ENCODE data around the gene LPCAT3. TPM values are rescaled to one million over a fixed set of nuclear protein-coding genes. Genes with fewer than 3 reads are reported as not detected.

The LPCAT3 gene
- total and polyA plus RNA-seq, 8 donors, result 22.4 to 36.5 (median 32.0) TPM

GRCh38 chr12:6934110-6934509 lies 84.2 kb downstream of the LPCAT3 start:
- Histone ChIP-seq H3K4me1 (peaks cover 13 to 29% (median 19%) of the 10 kb centered on the region in 3 donors), H3K27me3 (no peaks in the 10 kb centered on the region), H3K36me3 (peaks cover 0 to 8% (median 0%) of the 10 kb centered on the region in 3 donors), H3K27ac (peak overlapping the region in 2 of 4 donors; percentile 0 to 23), H3K4me3 (no peak overlapping the region), H3K9me3 (no peaks in the 10 kb centered on the region)
- no peak for FAIRE-seq
- TF ChIP-seq, protein P1, sequence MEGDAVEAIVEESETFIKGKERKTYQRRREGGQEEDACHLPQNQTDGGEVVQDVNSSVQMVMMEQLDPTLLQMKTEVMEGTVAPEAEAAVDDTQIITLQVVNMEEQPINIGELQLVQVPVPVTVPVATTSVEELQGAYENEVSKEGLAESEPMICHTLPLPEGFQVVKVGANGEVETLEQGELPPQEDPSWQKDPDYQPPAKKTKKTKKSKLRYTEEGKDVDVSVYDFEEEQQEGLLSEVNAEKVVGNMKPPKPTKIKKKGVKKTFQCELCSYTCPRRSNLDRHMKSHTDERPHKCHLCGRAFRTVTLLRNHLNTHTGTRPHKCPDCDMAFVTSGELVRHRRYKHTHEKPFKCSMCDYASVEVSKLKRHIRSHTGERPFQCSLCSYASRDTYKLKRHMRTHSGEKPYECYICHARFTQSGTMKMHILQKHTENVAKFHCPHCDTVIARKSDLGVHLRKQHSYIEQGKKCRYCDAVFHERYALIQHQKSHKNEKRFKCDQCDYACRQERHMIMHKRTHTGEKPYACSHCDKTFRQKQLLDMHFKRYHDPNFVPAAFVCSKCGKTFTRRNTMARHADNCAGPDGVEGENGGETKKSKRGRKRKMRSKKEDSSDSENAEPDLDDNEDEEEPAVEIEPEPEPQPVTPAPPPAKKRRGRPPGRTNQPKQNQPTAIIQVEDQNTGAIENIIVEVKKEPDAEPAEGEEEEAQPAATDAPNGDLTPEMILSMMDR (IDR thresholded peaks at IDR 0.05), result no peak
- 52 to 57% methylated on average over 7 to 8 of the region's 8 CpGs for WGBS, 2 donors
- DNase-seq, result peak in 2 of 6 donors; percentile 38 to 46
- intact Hi-C loops (cut with DNase I), result no loop called here
- ATAC-seq, result no peak

GRCh38 chr12:6932766-6933165 lies 85.5 kb downstream of the LPCAT3 start:
- FAIRE-seq (no peak), DNase-seq (no peak), ATAC-seq (no peak)
- Histone ChIP-seq H3K4me1 (peaks cover 10 to 21% (median 14%) of the 10 kb centered on the region in 3 donors), H3K27ac (no peak overlapping the region), H3K27me3 (no peaks in the 10 kb centered on the region), H3K36me3 (peaks cover 0 to 8% (median 0%) of the 10 kb centered on the region in 3 donors), H3K9me3 (no peaks in the 10 kb centered on the region), H3K4me3 (no peak overlapping the region)
- TF ChIP-seq, protein P1 (IDR thresholded peaks at IDR 0.05), result no peak
- intact Hi-C loops (cut with DNase I), result no loop called here
- WGBS, 2 donors, result 63 to 69% methylated on average over 1 of the region's 1 CpG

- Histone ChIP-seq H3K27ac (peak overlapping the region; percentile 68 to 93 (median 88)), H3K4me3 (peak overlapping the region; percentile 42 to 81 (median 71)), H3K27me3 (no peaks in the 10 kb centered on the region), H3K36me3 (peaks cover 0 to 8% (median 0%) of the 10 kb centered on the region in 3 donors), H3K4me1 (peaks cover 10 to 42% (median 19%) of the 10 kb centered on the region in 3 donors), H3K9me3 (no peaks in the 10 kb centered on the region)
- TF ChIP-seq, protein P1 (IDR thresholded peaks at IDR 0.05), result no peak
- intact Hi-C loops (cut with DNase I), result loop anchor here in 1 of 3 donors (10.0 kb wide), 1 partner anchor 165 kb away; the partner anchor contains the start of gene C1R
- 22 to 23% methylated on average over 7 of the region's 7 CpGs for WGBS, 2 donors
- peak in 1 of 6 donors; percentile 22 for DNase-seq
- ATAC-seq, result no peak
- FAIRE-seq, result no peak
Measured at GRCh38 chr12:6929466-6930452, 88.5 kb downstream of the LPCAT3 start.

GRCh38 chr12:6928703-6929407 lies 89.4 kb downstream of the LPCAT3 start:
- FAIRE-seq (no peak), DNase-seq (peak in 2 of 6 donors; percentile 15 to 35), ATAC-seq (peak in 1 of 4 donors; percentile 3)
- intact Hi-C loops (cut with DNase I), result loop anchor here in 1 of 3 donors (10.0 kb wide), 1 partner anchor 166 kb away; the partner anchor contains the start of gene C1R
- Histone ChIP-seq H3K4me3 (peak overlapping the region; percentile 42 to 81 (median 71)), H3K36me3 (peaks cover 0 to 3% (median 0%) of the 10 kb centered on the region in 3 donors), H3K4me1 (peaks cover 13 to 44% (median 23%) of the 10 kb centered on the region in 3 donors), H3K27ac (peak overlapping the region; percentile 68 to 93 (median 88)), H3K9me3 (no peaks in the 10 kb centered on the region), H3K27me3 (no peaks in the 10 kb centered on the region)
- WGBS, 2 donors, result 5 to 8% methylated on average over 19 of the region's 19 CpGs
- TF ChIP-seq, protein P1 (IDR thresholded peaks at IDR 0.05), result no peak
